MCF 10A (cell line): ENCODE results near the gene CYP27C1. TPM values are rescaled to one million over a fixed set of nuclear protein-coding genes. Genes with fewer than 3 reads are reported as not detected.
A peak's percentile ranks its signal among the peaks of the same experiment; 100 is the strongest.

Experiments used
- BruUV-seq: library from RNA; stranded (reverse); fragments of 400-500 nt; replicated peaks from 2 replicates; lab custom pipeline; 2021; lab: Mats Ljungman, UMichigan
- CTCF ChIA-PET: fragments of 300-600 bp; sonication (Branson Sonifier 250); formaldehyde crosslinking; extraction: SDS; loops from one replicate; lab custom pipeline; 2021; ENCODE audit warnings: antibody characterized with exemption, inconsistent platforms; lab: Yijun Ruan, JAX
- POLR2A ChIA-PET: fragments of 300-600, 350-650 bp; sonication (Branson Sonifier 250); formaldehyde crosslinking; extraction: SDS; loops from one replicate; lab custom pipeline; 2020; ENCODE audit warnings: antibody characterized with exemption, inconsistent platforms; lab: Yijun Ruan, JAX
- DNase-seq: peaks from one replicate; pipeline ENCODE4 v3.0.0-alpha.2; 2018; ENCODE audit not compliant: unreplicated experiment
- H3K27ac Mint-ChIP-seq: one replicate; pipeline ENCODE4 v1.8.0; 2022; ENCODE audit warnings: mild to moderate bottlenecking, low read depth, mixed read lengths; ENCODE audit not compliant: unreplicated experiment
- H3K27me3 Mint-ChIP-seq: one replicate; pipeline ENCODE4 v1.8.0; 2022; ENCODE audit warnings: mixed read lengths; ENCODE audit not compliant: insufficient read depth, unreplicated experiment
- H3K36me3 Mint-ChIP-seq: one replicate; pipeline ENCODE4 v1.8.0; 2022; ENCODE audit warnings: mild to moderate bottlenecking, moderate library complexity, mixed read lengths; ENCODE audit not compliant: insufficient read depth, unreplicated experiment
- H3K4me1 Mint-ChIP-seq: one replicate; pipeline ENCODE4 v1.8.0; 2022; ENCODE audit warnings: mixed read lengths; ENCODE audit not compliant: insufficient read depth, unreplicated experiment
- H3K4me3 Mint-ChIP-seq: one replicate; pipeline ENCODE4 v1.8.0; 2022; ENCODE audit warnings: mild to moderate bottlenecking, moderate library complexity, mixed read lengths; ENCODE audit not compliant: unreplicated experiment
- H3K9me3 Mint-ChIP-seq: one replicate; pipeline ENCODE4 v1.8.0; 2022; ENCODE audit warnings: mixed read lengths; ENCODE audit not compliant: unreplicated experiment
- intact Hi-C: fragments of 100-400 bp; cut with micrococcal nuclease; formaldehyde crosslinking; loops from 2 replicates; pipeline ENCODE4 v1.14.1; 2022
- total RNA-seq: library from RNA; stranded (reverse); gene quantifications from 2 replicates; pipeline ENCODE4 v1.2.3, GENCODE V29; 2022
- TF ChIP-seq, protein P1 (sequence below): fragments of 200-600 bp; IDR thresholded peaks from one replicate; pipeline ENCODE4 v1.8.0; 2022; ENCODE audit warnings: antibody characterized with exemption, mild to moderate bottlenecking; ENCODE audit not compliant: unreplicated experiment

CYP27C1 gene
- total RNA-seq, 1 experiment from 2014 or later, result not detected

DNA sequence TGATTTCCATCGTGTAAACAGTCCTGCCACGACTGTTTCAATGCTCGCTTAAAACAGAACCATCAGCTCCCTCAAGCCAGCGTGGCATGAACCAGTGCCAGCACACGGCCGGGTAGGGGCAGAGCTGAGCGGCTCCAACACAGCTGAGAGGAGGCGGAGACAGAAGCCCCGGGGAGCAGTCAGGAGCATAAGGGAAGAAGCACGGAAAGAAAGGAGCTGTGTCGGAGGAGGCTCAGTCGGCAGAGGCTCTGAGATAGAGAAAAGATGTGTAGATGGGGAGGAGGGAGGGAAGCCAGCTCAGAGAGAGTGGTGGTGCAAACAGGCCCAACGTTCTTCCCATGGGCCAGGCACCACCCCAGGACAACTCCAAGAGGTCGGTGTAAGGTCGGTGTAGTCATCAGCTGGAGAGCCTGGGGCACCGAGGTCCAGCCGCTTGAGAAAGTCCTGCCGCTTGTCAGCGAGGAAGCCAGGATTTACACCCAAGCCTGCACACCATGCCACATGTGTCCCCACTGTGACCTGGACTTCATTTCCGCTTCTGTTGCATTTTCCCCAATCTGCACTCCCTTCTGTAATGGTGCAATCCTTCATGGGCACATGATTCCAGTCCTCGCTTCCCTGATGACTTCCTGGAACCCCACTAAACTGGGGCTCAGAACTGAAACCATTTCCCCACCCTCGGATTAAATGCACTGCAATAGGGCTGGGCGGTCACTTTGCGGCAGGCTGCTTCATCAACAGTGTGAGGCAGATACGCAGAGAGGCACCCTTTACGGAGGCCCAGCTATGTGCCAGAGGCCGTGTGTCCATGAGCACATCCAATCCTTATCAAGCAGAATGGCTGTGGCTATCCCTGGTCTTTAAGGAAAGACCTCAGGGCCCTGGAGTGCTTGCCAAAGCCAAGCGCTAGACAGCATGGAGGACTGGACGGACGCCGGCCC lies 43.5 kb downstream of the CYP27C1 start:
- H3K9me3 Mint-ChIP-seq, result peaks cover 19% of the 10 kb centered on the region
- CTCF ChIA-PET, result interaction anchor here (0.6 to 1.0 kb wide), 2 partner anchors 11 to 64 kb away, joined by 3 to 4 read pairs; no protein-coding TSS in a partner anchor

DNA sequence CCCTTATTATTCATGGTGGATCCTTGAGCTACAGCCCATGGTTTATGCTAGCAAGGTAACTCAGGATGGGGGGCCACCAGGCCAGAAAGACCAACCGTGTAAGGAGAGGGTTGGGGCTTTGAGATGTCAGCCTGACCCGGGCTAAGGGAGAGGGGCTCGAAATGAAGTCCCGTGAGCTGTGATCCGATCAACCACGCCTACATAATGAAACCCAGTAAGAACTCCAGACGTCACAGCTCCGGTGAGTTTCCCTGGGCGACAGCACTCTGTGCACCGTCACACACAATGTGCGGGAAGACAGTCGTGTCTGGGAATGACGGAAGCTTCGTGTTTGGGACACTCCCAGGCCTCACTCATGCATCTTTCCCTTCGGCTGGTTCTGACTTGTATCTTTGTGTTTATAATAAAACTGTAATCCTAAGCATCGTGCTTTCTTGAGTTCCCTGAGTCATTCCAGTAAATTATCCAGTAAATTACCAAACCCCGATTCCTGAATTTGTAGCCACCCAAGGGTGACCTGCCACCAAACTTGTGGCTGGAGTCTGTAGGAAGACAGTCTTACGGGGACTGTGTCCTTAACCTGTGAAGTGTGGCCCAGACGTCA lies 44.2 kb downstream of the CYP27C1 start:
- BruUV-seq, result no TSS peak
- H3K4me3 Mint-ChIP-seq, result no peak overlapping the region
- TF ChIP-seq, protein P1, sequence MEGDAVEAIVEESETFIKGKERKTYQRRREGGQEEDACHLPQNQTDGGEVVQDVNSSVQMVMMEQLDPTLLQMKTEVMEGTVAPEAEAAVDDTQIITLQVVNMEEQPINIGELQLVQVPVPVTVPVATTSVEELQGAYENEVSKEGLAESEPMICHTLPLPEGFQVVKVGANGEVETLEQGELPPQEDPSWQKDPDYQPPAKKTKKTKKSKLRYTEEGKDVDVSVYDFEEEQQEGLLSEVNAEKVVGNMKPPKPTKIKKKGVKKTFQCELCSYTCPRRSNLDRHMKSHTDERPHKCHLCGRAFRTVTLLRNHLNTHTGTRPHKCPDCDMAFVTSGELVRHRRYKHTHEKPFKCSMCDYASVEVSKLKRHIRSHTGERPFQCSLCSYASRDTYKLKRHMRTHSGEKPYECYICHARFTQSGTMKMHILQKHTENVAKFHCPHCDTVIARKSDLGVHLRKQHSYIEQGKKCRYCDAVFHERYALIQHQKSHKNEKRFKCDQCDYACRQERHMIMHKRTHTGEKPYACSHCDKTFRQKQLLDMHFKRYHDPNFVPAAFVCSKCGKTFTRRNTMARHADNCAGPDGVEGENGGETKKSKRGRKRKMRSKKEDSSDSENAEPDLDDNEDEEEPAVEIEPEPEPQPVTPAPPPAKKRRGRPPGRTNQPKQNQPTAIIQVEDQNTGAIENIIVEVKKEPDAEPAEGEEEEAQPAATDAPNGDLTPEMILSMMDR, result no peak
- H3K36me3 Mint-ChIP-seq, result peaks cover 5% of the 10 kb centered on the region
- no peaks in the 10 kb centered on the region for H3K27me3 Mint-ChIP-seq
- peaks cover 23% of the 10 kb centered on the region for H3K4me1 Mint-ChIP-seq
- POLR2A ChIA-PET, result no interaction called here
- no peak for DNase-seq
- intact Hi-C loops, result loop anchor here (2.0 kb wide), 1 partner anchor 111 kb away; no protein-coding TSS in a partner anchor
- peaks cover 17% of the 10 kb centered on the region for H3K9me3 Mint-ChIP-seq
- no peak overlapping the region for H3K27ac Mint-ChIP-seq
- CTCF ChIA-PET, result interaction anchor here (0.6 to 1.0 kb wide), 3 partner anchors 10 to 111 kb away, joined by 3 to 4 read pairs (median 3); no protein-coding TSS in a partner anchor

More for the DNA sequence above, 43.5 kb downstream of the CYP27C1 start:
- peaks cover 23% of the 10 kb centered on the region for H3K4me1 Mint-ChIP-seq
- BruUV-seq, result no TSS peak
- H3K27ac Mint-ChIP-seq, result no peak overlapping the region
- no peak for DNase-seq
- peaks cover 5% of the 10 kb centered on the region for H3K36me3 Mint-ChIP-seq
- H3K4me3 Mint-ChIP-seq, result no peak overlapping the region
- intact Hi-C loops, result no loop called here
- H3K27me3 Mint-ChIP-seq, result no peaks in the 10 kb centered on the region
- TF ChIP-seq, protein P1, result no peak
- POLR2A ChIA-PET, result no interaction called here

DNA sequence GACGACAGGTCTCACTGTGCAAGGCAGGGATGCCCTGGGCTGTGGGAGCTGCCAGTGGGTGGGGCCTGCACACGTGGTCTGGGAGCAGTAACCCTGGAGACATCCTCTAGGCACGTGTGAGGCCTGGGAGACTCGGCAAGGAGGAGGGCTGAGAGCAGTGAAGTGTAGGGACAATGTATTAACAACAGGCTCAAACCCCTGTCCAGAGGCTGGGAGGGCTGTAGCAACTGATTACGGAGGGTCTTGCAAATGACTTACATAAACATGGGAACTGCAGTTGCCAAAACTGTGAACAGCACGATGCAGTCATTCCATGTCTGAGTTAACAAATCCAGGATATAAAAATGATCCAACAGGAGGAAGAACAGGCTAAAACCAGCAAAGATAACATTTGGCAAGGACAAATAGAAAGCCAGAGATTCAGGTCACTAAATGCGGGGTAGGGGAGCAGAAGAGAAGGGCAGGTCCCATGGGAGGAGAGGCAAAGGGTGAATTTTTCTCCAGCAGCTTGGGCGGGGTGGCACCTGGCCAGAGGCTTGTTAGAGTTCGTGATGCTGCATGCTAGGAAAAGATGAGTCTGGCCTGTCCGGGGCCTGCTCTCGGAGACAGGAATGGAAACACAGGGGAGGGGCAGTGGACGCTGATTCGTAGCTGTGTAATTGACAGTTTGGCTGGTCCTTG lies 44.9 kb downstream of the CYP27C1 start:
- CTCF ChIA-PET, result interaction anchor here (0.6 to 1.3 kb wide), 6 partner anchors 9 to 124 kb away, joined by 3 to 7 read pairs (median 3); no protein-coding TSS in a partner anchor
- intact Hi-C loops, result loop anchor here (2.0 kb wide), 1 partner anchor 110 kb away; no protein-coding TSS in a partner anchor
- no TSS peak for BruUV-seq

More for the DNA sequence above, 44.9 kb downstream of the CYP27C1 start:
- H3K27ac Mint-ChIP-seq, result peak overlapping the region; percentile 41
- TF ChIP-seq, protein P1, result no peak
- H3K4me1 Mint-ChIP-seq, result peaks cover 23% of the 10 kb centered on the region
- H3K36me3 Mint-ChIP-seq, result peaks cover 5% of the 10 kb centered on the region
- peak; percentile 18 for DNase-seq
- H3K9me3 Mint-ChIP-seq, result peaks cover 10% of the 10 kb centered on the region
- no peak overlapping the region for H3K4me3 Mint-ChIP-seq
- POLR2A ChIA-PET, result no interaction called here
- no peaks in the 10 kb centered on the region for H3K27me3 Mint-ChIP-seq
